Activated CD4-positive, alpha-beta T cell treated with anti-CD3 and anti-CD28 coated beads, Interleukin-2, amount 50 U/mL, for 24 hours (primary cell): ENCODE data around the gene NOL6.
"Not testable (repeated sequence)": the region's sequence is repeated elsewhere in the genome, so short reads cannot be mapped to it uniquely, and the experiment has no call there.

ENCODE experiments used
- DNase-seq, 2 donors: peaks; one replicate each; pipeline ENCODE4 v3.0.0-alpha.2; 2020; ENCODE audit warnings: low read depth in 1 of 2, low spot score in 1 of 2

The NOL6 gene, protein sequence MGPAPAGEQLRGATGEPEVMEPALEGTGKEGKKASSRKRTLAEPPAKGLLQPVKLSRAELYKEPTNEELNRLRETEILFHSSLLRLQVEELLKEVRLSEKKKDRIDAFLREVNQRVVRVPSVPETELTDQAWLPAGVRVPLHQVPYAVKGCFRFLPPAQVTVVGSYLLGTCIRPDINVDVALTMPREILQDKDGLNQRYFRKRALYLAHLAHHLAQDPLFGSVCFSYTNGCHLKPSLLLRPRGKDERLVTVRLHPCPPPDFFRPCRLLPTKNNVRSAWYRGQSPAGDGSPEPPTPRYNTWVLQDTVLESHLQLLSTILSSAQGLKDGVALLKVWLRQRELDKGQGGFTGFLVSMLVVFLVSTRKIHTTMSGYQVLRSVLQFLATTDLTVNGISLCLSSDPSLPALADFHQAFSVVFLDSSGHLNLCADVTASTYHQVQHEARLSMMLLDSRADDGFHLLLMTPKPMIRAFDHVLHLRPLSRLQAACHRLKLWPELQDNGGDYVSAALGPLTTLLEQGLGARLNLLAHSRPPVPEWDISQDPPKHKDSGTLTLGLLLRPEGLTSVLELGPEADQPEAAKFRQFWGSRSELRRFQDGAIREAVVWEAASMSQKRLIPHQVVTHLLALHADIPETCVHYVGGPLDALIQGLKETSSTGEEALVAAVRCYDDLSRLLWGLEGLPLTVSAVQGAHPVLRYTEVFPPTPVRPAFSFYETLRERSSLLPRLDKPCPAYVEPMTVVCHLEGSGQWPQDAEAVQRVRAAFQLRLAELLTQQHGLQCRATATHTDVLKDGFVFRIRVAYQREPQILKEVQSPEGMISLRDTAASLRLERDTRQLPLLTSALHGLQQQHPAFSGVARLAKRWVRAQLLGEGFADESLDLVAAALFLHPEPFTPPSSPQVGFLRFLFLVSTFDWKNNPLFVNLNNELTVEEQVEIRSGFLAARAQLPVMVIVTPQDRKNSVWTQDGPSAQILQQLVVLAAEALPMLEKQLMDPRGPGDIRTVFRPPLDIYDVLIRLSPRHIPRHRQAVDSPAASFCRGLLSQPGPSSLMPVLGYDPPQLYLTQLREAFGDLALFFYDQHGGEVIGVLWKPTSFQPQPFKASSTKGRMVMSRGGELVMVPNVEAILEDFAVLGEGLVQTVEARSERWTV

DNA sequence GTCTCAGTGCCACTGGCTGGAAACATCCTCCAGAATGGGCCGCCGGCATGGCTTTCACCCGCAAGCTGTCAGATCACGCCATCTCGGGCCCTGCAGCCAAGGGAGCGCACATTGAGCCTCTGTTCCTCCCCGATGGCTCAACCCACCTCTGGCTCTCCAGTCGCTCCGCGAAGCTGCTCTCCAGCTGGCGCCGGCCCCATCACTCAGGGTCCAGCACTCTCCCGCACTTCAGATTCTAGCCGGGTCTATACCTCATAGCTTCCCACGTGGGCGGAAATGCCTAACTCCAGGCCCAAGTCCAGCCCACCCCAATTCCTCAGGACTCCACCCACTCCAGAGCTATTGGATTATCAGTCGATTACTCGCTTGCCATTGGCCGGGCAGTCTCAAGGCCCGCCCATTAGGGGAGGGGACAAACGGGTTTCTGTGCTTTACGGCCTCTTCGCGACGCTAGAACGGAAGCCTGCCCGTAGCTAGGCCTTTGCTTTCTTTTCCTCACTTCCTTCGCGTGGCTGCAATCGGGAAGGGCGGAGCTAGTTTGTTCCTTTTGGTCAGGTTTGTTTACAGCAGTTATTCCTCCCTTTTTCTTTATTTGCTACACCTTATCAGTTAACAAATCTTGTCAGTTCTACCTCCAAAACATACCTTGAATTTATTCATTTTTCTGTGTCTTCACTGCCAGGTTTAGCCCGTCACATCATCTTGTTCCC, at the start of gene NOL6:
Gene NOL6, minus strand, starts transcription at position 282 of the 710 bp plus-strand sequence. Its CDS starts 82 bp downstream, at position 200.
- DNase-seq: peak; percentile 93 to 98

GRCh38 chr9:33521861-33522260, 48.1 kb upstream of the NOL6 start:
- not testable (repeated sequence) for DNase-seq

GRCh38 chr9:33517934-33518577, 44.3 kb upstream of the NOL6 start:
- not testable (repeated sequence) for DNase-seq

DNA sequence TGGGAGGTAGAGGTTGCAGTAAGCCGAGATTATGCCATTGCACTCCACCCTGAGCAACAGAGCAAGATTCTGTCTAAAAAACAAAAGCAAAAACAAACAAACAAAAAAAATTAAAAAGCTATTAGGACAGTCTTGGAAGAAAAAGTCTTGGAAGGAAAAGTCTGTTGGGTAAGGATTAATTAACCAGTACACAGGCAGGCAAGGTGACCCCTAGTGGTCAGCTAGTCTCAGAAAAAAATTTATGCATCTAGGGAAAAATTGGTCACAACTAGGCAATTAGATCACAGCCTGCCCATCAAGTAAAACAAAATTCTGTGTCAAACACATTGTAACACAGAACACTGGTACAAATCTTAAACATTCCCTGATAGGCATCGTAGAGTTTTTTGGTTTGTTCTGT, 43.6 kb upstream of the NOL6 start:
- DNase-seq: no peak

DNA sequence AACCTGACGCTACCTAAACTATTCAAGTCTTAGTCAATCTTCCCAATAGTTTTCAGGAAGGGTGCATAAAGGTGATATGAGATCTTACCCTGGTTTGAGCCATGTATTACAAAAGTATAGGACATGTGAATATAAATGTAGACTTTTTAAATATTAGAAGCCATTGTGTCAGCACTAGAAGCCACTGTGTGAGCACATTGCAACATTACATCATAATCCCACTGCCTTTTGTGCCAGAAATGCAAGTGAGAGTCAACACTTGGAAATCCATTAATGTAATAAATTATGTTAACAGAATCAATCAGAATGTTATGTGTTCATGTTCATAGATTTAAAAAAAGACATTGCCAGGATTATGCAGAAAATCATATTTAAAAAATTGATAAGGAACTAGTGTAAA, 42.7 kb upstream of the NOL6 start:
- not testable (repeated sequence) for DNase-seq

GRCh38 chr9:33515342-33515995, 41.7 kb upstream of the NOL6 start:
- not testable (repeated sequence) for DNase-seq

GRCh38 chr9:33512535-33512934, 38.8 kb upstream of the NOL6 start:
- DNase-seq: not testable (repeated sequence)

- DNase-seq: not testable (repeated sequence)
These were observed 37.4 kb upstream of the NOL6 start for GRCh38 chr9:33511184-33511517.

GRCh38 chr9:33510262-33511183, 36.8 kb upstream of the NOL6 start:
- DNase-seq: peak in 1 of 2 donors; percentile 22

- DNase-seq: no peak
These were observed 33.1 kb upstream of the NOL6 start for GRCh38 chr9:33506626-33507370.

- no peak for DNase-seq
These were observed 24.7 kb upstream of the NOL6 start for GRCh38 chr9:33498387-33498786.

DNA sequence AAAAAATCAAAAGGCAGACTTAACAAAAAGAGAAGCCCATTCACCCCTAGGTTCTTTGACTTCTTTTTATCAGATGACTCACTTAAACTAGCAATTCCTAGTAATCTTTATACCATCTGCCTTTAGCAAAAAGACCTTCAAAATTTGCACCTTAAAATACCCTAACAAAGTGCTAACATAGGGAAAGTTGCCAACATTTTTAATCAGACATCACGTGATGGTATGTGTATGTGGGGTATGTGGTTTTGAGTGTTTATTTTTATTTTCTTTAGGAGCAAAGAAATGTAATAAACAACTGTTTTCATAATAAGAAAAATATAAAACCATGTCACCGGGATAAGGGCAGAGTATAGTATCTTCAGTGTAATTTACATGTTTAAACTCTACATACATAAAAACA, 20.1 kb upstream of the NOL6 start:
- DNase-seq: not testable (repeated sequence)

- no peak for DNase-seq
These were observed 15.3 kb upstream of the NOL6 start for GRCh38 chr9:33489066-33489465.

- not testable (repeated sequence) for DNase-seq
These were observed 11.6 kb upstream of the NOL6 start for GRCh38 chr9:33485312-33485711.

GRCh38 chr9:33480976-33481375, 7.3 kb upstream of the NOL6 start:
- no peak for DNase-seq

DNA sequence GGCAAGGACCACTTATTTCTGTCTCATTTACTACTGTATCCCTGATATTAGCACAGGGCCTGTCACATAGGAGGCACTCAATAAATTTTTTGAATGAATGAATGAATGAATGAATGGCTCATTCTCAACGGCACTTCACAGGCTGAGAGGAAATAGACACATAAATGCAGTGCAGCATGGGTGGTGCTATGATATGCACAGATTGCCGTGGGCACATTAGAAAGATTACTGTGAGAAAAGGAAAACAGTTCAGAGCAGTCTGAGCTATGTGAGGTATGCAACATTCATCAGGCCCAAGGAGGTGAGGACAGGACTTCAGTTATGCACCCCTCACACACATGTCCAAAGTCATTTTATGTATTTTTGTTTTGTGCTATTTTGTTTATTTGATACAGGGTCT, 6.4 kb upstream of the NOL6 start:
- DNase-seq: no peak

GRCh38 chr9:33476503-33476902, 2.8 kb upstream of the NOL6 start:
- no peak for DNase-seq

DNA sequence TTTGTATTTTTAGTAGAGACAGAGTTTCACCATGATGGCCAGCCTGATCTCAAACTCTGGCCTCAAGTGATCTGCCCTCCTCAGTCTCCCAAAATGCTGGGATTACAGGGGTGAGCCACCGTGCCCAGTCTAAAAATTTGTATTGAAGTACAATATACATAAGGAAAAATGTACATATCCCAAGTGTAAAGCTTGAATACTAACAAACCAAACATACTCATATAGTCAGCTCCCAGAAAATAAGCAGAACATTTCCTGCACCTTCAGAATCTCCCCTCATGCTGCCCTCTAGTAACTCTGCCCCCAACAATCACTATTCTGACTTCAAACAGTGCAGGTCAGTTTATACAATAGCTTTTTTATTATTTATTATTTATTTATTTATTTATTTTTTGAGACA, 1.6 kb upstream of the NOL6 start:
- DNase-seq: no peak
